HepG2 (cell line): ENCODE data around the gene CAPN2. TPM values are rescaled to one million over a fixed set of nuclear protein-coding genes. Genes with fewer than 3 reads are reported as not detected.

Experiments
- ATAC-seq: fragments of 200-7000 bp; cut with Tn5 transposase; 3 replicates; pipeline ENCODE4 v1.9.1; 2020; ENCODE audit warnings: mild to moderate bottlenecking, moderate library complexity
- BruUV-seq: library from RNA; stranded (reverse); fragments of 400-500 nt; replicated peaks from 2 replicates; lab custom pipeline; 2021; lab: Mats Ljungman, UMichigan
- CTCF ChIA-PET: fragments of 300-600 bp; formaldehyde crosslinking; extraction: SDS; loops from one replicate; lab custom pipeline; 2021; ENCODE audit warnings: low total read pairs, inconsistent platforms, low intra/inter-chr PET ratio; lab: Yijun Ruan, JAX
- POLR2A ChIA-PET: fragments of 350-600 bp; sonication (Branson Sonifier 250); formaldehyde crosslinking; loops from one replicate; lab custom pipeline; 2020; ENCODE audit warnings: antibody characterized with exemption, inconsistent platforms; lab: Yijun Ruan, JAX
- DNase-seq: peaks from one replicate; pipeline ENCODE4 v3.0.0-alpha.2; 2015; ENCODE audit warnings: low spot score
- FAIRE-seq: peaks from 3 replicates; lab custom pipeline; 2011; peaks lifted over from hg19 to GRCh38; lab: Jason Lieb, UNC
- H2AFZ ChIP-seq: one replicate; pipeline ENCODE4 v1.6.1; 2011; ENCODE audit warnings: low read length, inconsistent platforms
- H3K27ac ChIP-seq: fragments of 300-600 bp; 3 replicates; pipeline ENCODE4 v1.8.0; 2011; ENCODE audit warnings: mixed run types, mild to moderate bottlenecking, mixed read lengths, low read length, inconsistent platforms; ENCODE audit not compliant: insufficient read depth; ENCODE audit errors: extremely low read length
- H3K27me3 ChIP-seq, 2 experiments: fragments of 200-600 bp in 1 of 2; 2 replicates in 1 of 2; 3 replicates in 1 of 2; pipeline versions ENCODE4 v1.6.0 to v1.8.0; 2011; ENCODE audit warnings: low read length in 2 of 2, mild to moderate bottlenecking in 2 of 2, moderate library complexity in 2 of 2, inconsistent platforms in 1 of 2; ENCODE audit not compliant: insufficient read depth in 2 of 2, control insufficient read depth in 1 of 2
- H3K36me3 ChIP-seq, 2 experiments: fragments of 200-600 bp in 1 of 2; replicated peaks in 1 of 2; 2 replicates in 1 of 2; 3 replicates in 1 of 2; pipeline versions ENCODE4 v1.5.1 to v1.8.0; 2011; ENCODE audit warnings: low read length in 2 of 2, inconsistent platforms in 1 of 2; ENCODE audit not compliant: insufficient read depth in 2 of 2, control insufficient read depth in 1 of 2
- H3K4me1 ChIP-seq: 2 replicates; pipeline ENCODE4 v1.5.1; 2012; ENCODE audit warnings: low read length, inconsistent platforms; ENCODE audit not compliant: insufficient read depth
- H3K4me2 ChIP-seq: 2 replicates; pipeline ENCODE4 v1.6.0; 2011; ENCODE audit warnings: low read depth, low read length, inconsistent platforms
- H3K4me3 ChIP-seq, 3 experiments: fragments of 200-600 bp in 1 of 3; sonication (generic), shearing (Covaris generic) in 1 of 3; replicated peaks in 1 of 3; 2 replicates each; pipeline ENCODE4 v1.5.1; 2011 to 2016; ENCODE audit warnings: low read length in 3 of 3, inconsistent platforms in 2 of 3, low read depth in 2 of 3, mild to moderate bottlenecking in 2 of 3, control low read depth in 1 of 3, mixed read lengths in 1 of 3; ENCODE audit not compliant: insufficient read depth in 1 of 3
- H3K79me2 ChIP-seq: one replicate; pipeline ENCODE4 v1.6.1; 2011; ENCODE audit warnings: low read length, inconsistent platforms; ENCODE audit not compliant: insufficient read depth
- H3K9ac ChIP-seq: 2 replicates; pipeline ENCODE4 v1.6.0; 2011; ENCODE audit warnings: mild to moderate bottlenecking, low read depth, low read length, inconsistent platforms; ENCODE audit not compliant: insufficient read depth
- H3K9me3 ChIP-seq: 2 replicates; pipeline ENCODE4 v1.5.1; 2012; ENCODE audit warnings: mild to moderate bottlenecking, low read length
- H4K20me1 ChIP-seq: 2 replicates; pipeline ENCODE4 v1.6.0; 2011; ENCODE audit warnings: inconsistent platforms, mild to moderate bottlenecking, low read length, moderate library complexity; ENCODE audit not compliant: insufficient read depth
- HDAC1 ChIP-seq: sonication (generic); formaldehyde crosslinking; IDR thresholded peaks from 2 replicates; pipeline ENCODE4 v1.5.1; 2020; ENCODE audit warnings: mild to moderate bottlenecking, missing genetic modification reagents
- HOXA5 ChIP-seq: sonication (generic); formaldehyde crosslinking; IDR thresholded peaks from 2 replicates; pipeline ENCODE4 v1.4.0; 2020; ENCODE audit warnings: missing genetic modification reagents
- POLR2AphosphoS2 ChIP-seq: IDR thresholded peaks from 2 replicates; pipeline ENCODE4 v1.6.1; 2011; ENCODE audit warnings: low read depth, low read length, improper control_type of control experiment
- RCOR2 ChIP-seq: IDR thresholded peaks from 2 replicates; pipeline ENCODE4 v1.6.1; 2016; ENCODE audit warnings: missing biosample characterization, missing genetic modification reagents
- RELA ChIP-seq: sonication (generic); formaldehyde crosslinking; IDR thresholded peaks from 2 replicates; pipeline ENCODE4 v1.4.0; 2020; ENCODE audit warnings: missing genetic modification reagents
- ZNF879 ChIP-seq: sonication (generic); formaldehyde crosslinking; IDR thresholded peaks from 2 replicates; pipeline ENCODE4 v1.8.1; 2023; ENCODE audit warnings: missing genetic modification reagents
- ZSCAN20 ChIP-seq: sonication (generic); formaldehyde crosslinking; IDR thresholded peaks from 2 replicates; pipeline ENCODE4 v1.4.0; 2020; ENCODE audit warnings: missing genetic modification reagents, mild to moderate bottlenecking, borderline replicate concordance
- WGBS: methylation state at CpG from one replicate; pipeline ENCODE4 v1.1.6; 2017; ENCODE audit warnings: low lambda C conversion rate; 5-methylcytosine and 5-hydroxymethylcytosine counted together
- in situ Hi-C: cut with HindIII; loops from 2 replicates; pipeline ENCODE4 v1.10.0; 2017; ENCODE audit warnings: low pct_unique_long_range_greater_than_20kb; ENCODE audit not compliant: extremely low pct_ligation_motif_present
- intact Hi-C: fragments of 100-400 bp; cut with micrococcal nuclease; formaldehyde crosslinking; loops from one replicate; pipeline ENCODE4 v1.10.0; 2022; ENCODE audit not compliant: unreplicated experiment
- polyA plus RNA-seq, 8 experiments: library from polyadenylated mRNA; depleted of rRNA in 3 of 8; stranded (reverse) in 7 of 8; unstranded in 1 of 8; fragments of >200 nt; fragmentation: Illumina TruSeq in 4 of 8; extraction: Trizol in 4 of 8; gene quantifications; 2 replicates each; pipeline versions ENCODE4 v1.2.1 to v1.2.3, GENCODE V29; 2011 to 2016; ENCODE audit warnings: low read depth in 4 of 8, missing spikeins in 1 of 8, mixed read lengths in 1 of 8; ENCODE audit not compliant: insufficient read depth in 1 of 8
- total RNA-seq, 5 experiments: library from RNA; depleted of rRNA; stranded (reverse); fragments of >200 nt; fragmentation: Illumina TruSeq; extraction: Trizol; gene quantifications; 2 replicates each; pipeline ENCODE4 v1.2.3, GENCODE V29; 2016; ENCODE audit warnings: low read depth in 1 of 5
- TF ChIP-seq, protein P1 (sequence below): sonication (generic); formaldehyde crosslinking; IDR thresholded peaks from 2 replicates; pipeline ENCODE4 v1.4.0; 2020; ENCODE audit warnings: missing genetic modification reagents, borderline replicate concordance
- TF ChIP-seq, protein P2 (sequence below): sonication (generic); formaldehyde crosslinking; IDR thresholded peaks from 2 replicates; pipeline ENCODE4 v1.4.0; 2020; ENCODE audit warnings: missing genetic modification reagents; ENCODE audit errors: not compliant biosample characterization
- TF ChIP-seq, protein P3 (sequence below): sonication (generic); formaldehyde crosslinking; IDR thresholded peaks from 2 replicates; pipeline ENCODE4 v1.4.0; 2020; ENCODE audit warnings: mild to moderate bottlenecking, missing genetic modification reagents
- TF ChIP-seq, protein P4 (sequence below): sonication (generic); formaldehyde crosslinking; IDR thresholded peaks from 2 replicates; pipeline ENCODE4 v1.4.0; 2020; ENCODE audit warnings: mild to moderate bottlenecking, missing genetic modification reagents
- TF ChIP-seq, protein P5 (sequence below): sonication (generic); formaldehyde crosslinking; IDR thresholded peaks from 2 replicates; pipeline ENCODE4 v1.4.0; 2020; ENCODE audit warnings: missing genetic modification reagents
- TF ChIP-seq, protein P6 (sequence below), 2 experiments: fragments of 450-650 bp in 1 of 2; sonication (generic) in 1 of 2; formaldehyde crosslinking; IDR thresholded peaks; 2 replicates each; pipeline versions ENCODE4 v1.5.0 to v1.8.0; 2020 to 2022; ENCODE audit warnings: mild to moderate bottlenecking in 1 of 2, missing genetic modification reagents in 1 of 2
- TF ChIP-seq, protein P7 (sequence below): sonication (generic); formaldehyde crosslinking; IDR thresholded peaks from 2 replicates; pipeline ENCODE4 v1.5.0; 2020; ENCODE audit warnings: mild to moderate bottlenecking, missing genetic modification reagents

The CAPN2 gene
- total and polyA plus RNA-seq, 2 of the 13 experiments (the other 11 are each of a cell fraction or from before 2014, with no cell fraction given), result 6.2 to 7.4 TPM

DNA sequence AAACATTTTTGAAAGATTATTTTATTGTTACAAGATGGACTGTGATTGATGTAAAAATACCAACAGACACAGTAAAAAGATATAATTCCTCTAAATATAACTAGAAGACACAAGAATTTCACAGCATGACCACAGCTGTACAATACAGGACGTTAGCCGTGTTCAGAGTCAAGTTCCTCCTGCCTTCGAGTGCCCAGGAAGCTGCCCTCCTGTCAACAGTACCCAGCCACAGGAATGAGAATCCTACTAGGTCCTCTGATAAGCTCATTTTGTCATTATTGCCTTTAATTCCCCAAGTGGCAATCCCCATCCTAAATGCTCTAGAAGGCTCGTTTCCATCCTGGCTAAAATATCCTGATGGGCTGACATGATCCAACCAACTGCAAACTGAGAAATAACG is 16.4 kb upstream of the CAPN2 start:
- DNase-seq, result no peak
- Histone ChIP-seq H3K4me2 (no peak overlapping the region), H3K36me3 (no peaks in the 10 kb centered on the region), H3K27me3 (peaks cover 0 to 17% of the 10 kb centered on the region in 2 experiments; a peak in 2 of 5 replicates), H3K4me1 (no peaks in the 10 kb centered on the region), H3K4me3 (no peak overlapping the region), H4K20me1 (no peaks in the 10 kb centered on the region), H2AFZ (no peak overlapping the region), H3K9ac (no peak overlapping the region), H3K9me3 (no peaks in the 10 kb centered on the region), H3K79me2 (no peaks in the 10 kb centered on the region), H3K27ac (no peak overlapping the region)
- ChIA-PET CTCF (interaction anchor here (0.9 to 1.7 kb wide), 3 partner anchors 53 to 355 kb away, joined by 4 to 11 read pairs (median 9); no protein-coding TSS in a partner anchor), POLR2A (no interaction called here)
- 4% methylated on average over 5 of the region's 5 CpGs for WGBS
- no peak for ATAC-seq
- FAIRE-seq, result no peak
- in situ Hi-C loops (loop anchor here (5.0 kb wide), 2 partner anchors 56 to 356 kb away; no protein-coding TSS in a partner anchor), intact Hi-C loops (no loop called here)
- no TSS peak for BruUV-seq
- no peak for TF ChIP-seq RELA
- no peak for TF ChIP-seq POLR2AphosphoS2
- TF ChIP-seq, protein P1, sequence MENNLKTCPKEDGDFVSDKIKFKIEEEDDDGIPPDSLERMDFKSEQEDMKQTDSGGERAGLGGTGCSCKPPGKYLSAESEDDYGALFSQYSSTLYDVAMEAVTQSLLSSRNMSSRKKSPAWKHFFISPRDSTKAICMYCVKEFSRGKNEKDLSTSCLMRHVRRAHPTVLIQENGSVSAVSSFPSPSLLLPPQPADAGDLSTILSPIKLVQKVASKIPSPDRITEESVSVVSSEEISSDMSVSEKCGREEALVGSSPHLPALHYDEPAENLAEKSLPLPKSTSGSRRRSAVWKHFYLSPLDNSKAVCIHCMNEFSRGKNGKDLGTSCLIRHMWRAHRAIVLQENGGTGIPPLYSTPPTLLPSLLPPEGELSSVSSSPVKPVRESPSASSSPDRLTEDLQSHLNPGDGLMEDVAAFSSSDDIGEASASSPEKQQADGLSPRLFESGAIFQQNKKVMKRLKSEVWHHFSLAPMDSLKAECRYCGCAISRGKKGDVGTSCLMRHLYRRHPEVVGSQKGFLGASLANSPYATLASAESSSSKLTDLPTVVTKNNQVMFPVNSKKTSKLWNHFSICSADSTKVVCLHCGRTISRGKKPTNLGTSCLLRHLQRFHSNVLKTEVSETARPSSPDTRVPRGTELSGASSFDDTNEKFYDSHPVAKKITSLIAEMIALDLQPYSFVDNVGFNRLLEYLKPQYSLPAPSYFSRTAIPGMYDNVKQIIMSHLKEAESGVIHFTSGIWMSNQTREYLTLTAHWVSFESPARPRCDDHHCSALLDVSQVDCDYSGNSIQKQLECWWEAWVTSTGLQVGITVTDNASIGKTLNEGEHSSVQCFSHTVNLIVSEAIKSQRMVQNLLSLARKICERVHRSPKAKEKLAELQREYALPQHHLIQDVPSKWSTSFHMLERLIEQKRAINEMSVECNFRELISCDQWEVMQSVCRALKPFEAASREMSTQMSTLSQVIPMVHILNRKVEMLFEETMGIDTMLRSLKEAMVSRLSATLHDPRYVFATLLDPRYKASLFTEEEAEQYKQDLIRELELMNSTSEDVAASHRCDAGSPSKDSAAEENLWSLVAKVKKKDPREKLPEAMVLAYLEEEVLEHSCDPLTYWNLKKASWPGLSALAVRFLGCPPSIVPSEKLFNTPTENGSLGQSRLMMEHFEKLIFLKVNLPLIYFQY (CRISPR knock-in tag), result no peak
- no peak for TF ChIP-seq HDAC1 (CRISPR knock-in tag)
- no peak for TF ChIP-seq RCOR2 (CRISPR knock-in tag)
- TF ChIP-seq, protein P2, sequence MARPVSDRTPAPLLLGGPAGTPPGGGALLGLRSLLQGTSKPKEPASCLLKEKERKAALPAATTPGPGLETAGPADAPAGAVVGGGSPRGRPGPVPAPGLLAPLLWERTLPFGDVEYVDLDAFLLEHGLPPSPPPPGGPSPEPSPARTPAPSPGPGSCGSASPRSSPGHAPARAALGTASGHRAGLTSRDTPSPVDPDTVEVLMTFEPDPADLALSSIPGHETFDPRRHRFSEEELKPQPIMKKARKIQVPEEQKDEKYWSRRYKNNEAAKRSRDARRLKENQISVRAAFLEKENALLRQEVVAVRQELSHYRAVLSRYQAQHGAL (CRISPR knock-in tag), result no peak
- TF ChIP-seq, protein P3, sequence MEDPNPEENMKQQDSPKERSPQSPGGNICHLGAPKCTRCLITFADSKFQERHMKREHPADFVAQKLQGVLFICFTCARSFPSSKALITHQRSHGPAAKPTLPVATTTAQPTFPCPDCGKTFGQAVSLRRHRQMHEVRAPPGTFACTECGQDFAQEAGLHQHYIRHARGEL, result no peak
- TF ChIP-seq ZSCAN20 (CRISPR knock-in tag), result no peak
- no peak for TF ChIP-seq ZNF879 (CRISPR knock-in tag)
- TF ChIP-seq HOXA5 (CRISPR knock-in tag), result no peak
- TF ChIP-seq, protein P4, sequence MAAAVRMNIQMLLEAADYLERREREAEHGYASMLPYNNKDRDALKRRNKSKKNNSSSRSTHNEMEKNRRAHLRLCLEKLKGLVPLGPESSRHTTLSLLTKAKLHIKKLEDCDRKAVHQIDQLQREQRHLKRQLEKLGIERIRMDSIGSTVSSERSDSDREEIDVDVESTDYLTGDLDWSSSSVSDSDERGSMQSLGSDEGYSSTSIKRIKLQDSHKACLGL, result no peak
- TF ChIP-seq, protein P5, sequence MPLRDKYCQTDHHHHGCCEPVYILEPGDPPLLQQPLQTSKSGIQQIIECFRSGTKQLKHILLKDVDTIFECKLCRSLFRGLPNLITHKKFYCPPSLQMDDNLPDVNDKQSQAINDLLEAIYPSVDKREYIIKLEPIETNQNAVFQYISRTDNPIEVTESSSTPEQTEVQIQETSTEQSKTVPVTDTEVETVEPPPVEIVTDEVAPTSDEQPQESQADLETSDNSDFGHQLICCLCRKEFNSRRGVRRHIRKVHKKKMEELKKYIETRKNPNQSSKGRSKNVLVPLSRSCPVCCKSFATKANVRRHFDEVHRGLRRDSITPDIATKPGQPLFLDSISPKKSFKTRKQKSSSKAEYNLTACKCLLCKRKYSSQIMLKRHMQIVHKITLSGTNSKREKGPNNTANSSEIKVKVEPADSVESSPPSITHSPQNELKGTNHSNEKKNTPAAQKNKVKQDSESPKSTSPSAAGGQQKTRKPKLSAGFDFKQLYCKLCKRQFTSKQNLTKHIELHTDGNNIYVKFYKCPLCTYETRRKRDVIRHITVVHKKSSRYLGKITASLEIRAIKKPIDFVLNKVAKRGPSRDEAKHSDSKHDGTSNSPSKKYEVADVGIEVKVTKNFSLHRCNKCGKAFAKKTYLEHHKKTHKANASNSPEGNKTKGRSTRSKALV (CRISPR knock-in tag), result no peak
- TF ChIP-seq, protein P6, sequence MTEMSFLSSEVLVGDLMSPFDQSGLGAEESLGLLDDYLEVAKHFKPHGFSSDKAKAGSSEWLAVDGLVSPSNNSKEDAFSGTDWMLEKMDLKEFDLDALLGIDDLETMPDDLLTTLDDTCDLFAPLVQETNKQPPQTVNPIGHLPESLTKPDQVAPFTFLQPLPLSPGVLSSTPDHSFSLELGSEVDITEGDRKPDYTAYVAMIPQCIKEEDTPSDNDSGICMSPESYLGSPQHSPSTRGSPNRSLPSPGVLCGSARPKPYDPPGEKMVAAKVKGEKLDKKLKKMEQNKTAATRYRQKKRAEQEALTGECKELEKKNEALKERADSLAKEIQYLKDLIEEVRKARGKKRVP (CRISPR knock-in tag; IDR thresholded peaks at IDR 0.05), result no peak
- TF ChIP-seq, protein P7, sequence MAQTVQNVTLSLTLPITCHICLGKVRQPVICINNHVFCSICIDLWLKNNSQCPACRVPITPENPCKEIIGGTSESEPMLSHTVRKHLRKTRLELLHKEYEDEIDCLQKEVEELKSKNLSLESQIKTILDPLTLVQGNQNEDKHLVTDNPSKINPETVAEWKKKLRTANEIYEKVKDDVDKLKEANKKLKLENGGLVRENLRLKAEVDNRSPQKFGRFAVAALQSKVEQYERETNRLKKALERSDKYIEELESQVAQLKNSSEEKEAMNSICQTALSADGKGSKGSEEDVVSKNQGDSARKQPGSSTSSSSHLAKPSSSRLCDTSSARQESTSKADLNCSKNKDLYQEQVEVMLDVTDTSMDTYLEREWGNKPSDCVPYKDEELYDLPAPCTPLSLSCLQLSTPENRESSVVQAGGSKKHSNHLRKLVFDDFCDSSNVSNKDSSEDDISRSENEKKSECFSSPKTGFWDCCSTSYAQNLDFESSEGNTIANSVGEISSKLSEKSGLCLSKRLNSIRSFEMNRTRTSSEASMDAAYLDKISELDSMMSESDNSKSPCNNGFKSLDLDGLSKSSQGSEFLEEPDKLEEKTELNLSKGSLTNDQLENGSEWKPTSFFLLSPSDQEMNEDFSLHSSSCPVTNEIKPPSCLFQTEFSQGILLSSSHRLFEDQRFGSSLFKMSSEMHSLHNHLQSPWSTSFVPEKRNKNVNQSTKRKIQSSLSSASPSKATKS, result no peak
